Measurements from ENCODE around the gene EIF4G3.
"Not testable (repeated sequence)": the region's sequence is repeated elsewhere in the genome, so short reads cannot be mapped to it uniquely, and the experiment has no call there.

EIF4G3 gene

GRCh38 chr1:21152423-21153100 is 24.1 kb downstream of the EIF4G3 start:
- Histone ChIP-seq H3K27ac (peak overlapping the region; percentile 63; the same call in 1 of the 2 replicates), H3K4me3 (no peak overlapping the region), H3K9ac (ENCODE audit: insufficient read length) (no peak overlapping the region), H3K36me3 (ENCODE audit: insufficient read depth, low read length) (peaks cover 21% of the 10 kb centered on the region), H3K9me3 (ENCODE audit: low read depth, low read length) (no peaks in the 10 kb centered on the region)
- no peak for DNase-seq (ENCODE audit: low read depth, low spot score)
- TF ChIP-seq EZH2 (IDR thresholded peaks at IDR 0.05) (no peak), FOXP2 (optimal IDR thresholded peaks at IDR 0.05; ENCODE audit: control extremely low read depth, extremely low read length, insufficient read depth) (no peak), POLR2AphosphoS5 (IDR thresholded peaks at IDR 0.05; ENCODE audit: borderline replicate concordance, low read depth, low read length) (no peak)

GRCh38 chr1:21149855-21150432 is 26.8 kb downstream of the EIF4G3 start:
- Histone ChIP-seq H3K9ac (ENCODE audit: insufficient read length) (no peak overlapping the region), H3K27ac (peak overlapping the region; percentile 66), H3K36me3 (ENCODE audit: insufficient read depth, low read length) (peaks cover 29% of the 10 kb centered on the region), H3K9me3 (ENCODE audit: low read depth, low read length) (no peaks in the 10 kb centered on the region), H3K4me3 (no peak overlapping the region)
- TF ChIP-seq EZH2 (IDR thresholded peaks at IDR 0.05) (no peak), POLR2AphosphoS5 (IDR thresholded peaks at IDR 0.05; ENCODE audit: borderline replicate concordance, low read depth, low read length) (no peak), FOXP2 (optimal IDR thresholded peaks at IDR 0.05; ENCODE audit: control extremely low read depth, extremely low read length, insufficient read depth) (no peak)
- no peak for DNase-seq (ENCODE audit: low read depth, low spot score)

- Histone ChIP-seq H3K27ac (peak overlapping the region; percentile 52), H3K4me3 (no peak overlapping the region), H3K9me3 (ENCODE audit: low read depth, low read length) (no peaks in the 10 kb centered on the region), H3K9ac (ENCODE audit: insufficient read length) (no peak overlapping the region), H3K36me3 (ENCODE audit: insufficient read depth, low read length) (peaks cover 29% of the 10 kb centered on the region)
- no peak for TF ChIP-seq POLR2AphosphoS5 (IDR thresholded peaks at IDR 0.05; ENCODE audit: borderline replicate concordance, low read depth, low read length)
- no peak for TF ChIP-seq EZH2 (IDR thresholded peaks at IDR 0.05)
- TF ChIP-seq FOXP2 (optimal IDR thresholded peaks at IDR 0.05; ENCODE audit: control extremely low read depth, extremely low read length, insufficient read depth), result no peak
- no peak for DNase-seq (ENCODE audit: low read depth, low spot score)
Observed at GRCh38 chr1:21149430-21149854, 27.3 kb downstream of the EIF4G3 start.

- DNase-seq (ENCODE audit: low read depth, low spot score), result no peak
- no peak overlapping the region for H3K4me3 ChIP-seq
- no peaks in the 10 kb centered on the region for H3K9me3 ChIP-seq (ENCODE audit: low read depth, low read length)
- TF ChIP-seq EZH2 (IDR thresholded peaks at IDR 0.05) (no peak), POLR2AphosphoS5 (IDR thresholded peaks at IDR 0.05; ENCODE audit: borderline replicate concordance, low read depth, low read length) (no peak), FOXP2 (optimal IDR thresholded peaks at IDR 0.05; ENCODE audit: control extremely low read depth, extremely low read length, insufficient read depth) (no peak)
- H3K27ac ChIP-seq, result no peak overlapping the region
- no peak overlapping the region for H3K9ac ChIP-seq (ENCODE audit: insufficient read length)
- H3K36me3 ChIP-seq (ENCODE audit: insufficient read depth, low read length), result peaks cover 27% of the 10 kb centered on the region
Observed at GRCh38 chr1:21143752-21144151, 32.9 kb downstream of the EIF4G3 start.

GRCh38 chr1:21143138-21143537 is 33.6 kb downstream of the EIF4G3 start:
- TF ChIP-seq POLR2AphosphoS5 (IDR thresholded peaks at IDR 0.05; ENCODE audit: borderline replicate concordance, low read depth, low read length), result no peak
- no peak for TF ChIP-seq FOXP2 (optimal IDR thresholded peaks at IDR 0.05; ENCODE audit: control extremely low read depth, extremely low read length, insufficient read depth)
- no peak for TF ChIP-seq EZH2 (IDR thresholded peaks at IDR 0.05)
- Histone ChIP-seq H3K27ac (no peak overlapping the region), H3K9me3 (ENCODE audit: low read depth, low read length) (no peaks in the 10 kb centered on the region), H3K36me3 (ENCODE audit: insufficient read depth, low read length) (peaks cover 22% of the 10 kb centered on the region), H3K4me3 (no peak overlapping the region), H3K9ac (ENCODE audit: insufficient read length) (no peak overlapping the region)
- DNase-seq (ENCODE audit: low read depth, low spot score), result no peak

- H3K36me3 ChIP-seq (ENCODE audit: insufficient read depth, low read length), result peaks cover 19% of the 10 kb centered on the region; the same call in 1 of the 2 replicates
- no peak overlapping the region for H3K27ac ChIP-seq
- no peak overlapping the region for H3K9ac ChIP-seq (ENCODE audit: insufficient read length)
- H3K9me3 ChIP-seq (ENCODE audit: low read depth, low read length), result no peaks in the 10 kb centered on the region
- DNase-seq (ENCODE audit: low read depth, low spot score), result no peak
- TF ChIP-seq POLR2AphosphoS5 (IDR thresholded peaks at IDR 0.05; ENCODE audit: borderline replicate concordance, low read depth, low read length), result no peak
- no peak overlapping the region for H3K4me3 ChIP-seq
Observed at GRCh38 chr1:21141030-21141429, 35.7 kb downstream of the EIF4G3 start.

GRCh38 chr1:21139601-21140000 is 37.1 kb downstream of the EIF4G3 start:
- Histone ChIP-seq H3K27ac (no peak overlapping the region), H3K36me3 (ENCODE audit: insufficient read depth, low read length) (peaks cover 26% of the 10 kb centered on the region), H3K4me3 (no peak overlapping the region), H3K9me3 (ENCODE audit: low read depth, low read length) (no peaks in the 10 kb centered on the region), H3K9ac (ENCODE audit: insufficient read length) (no peak overlapping the region)
- DNase-seq (ENCODE audit: low read depth, low spot score), result no peak
- TF ChIP-seq POLR2AphosphoS5 (IDR thresholded peaks at IDR 0.05; ENCODE audit: borderline replicate concordance, low read depth, low read length), result no peak
- no peak for TF ChIP-seq EZH2 (IDR thresholded peaks at IDR 0.05)
- TF ChIP-seq FOXP2 (optimal IDR thresholded peaks at IDR 0.05; ENCODE audit: control extremely low read depth, extremely low read length, insufficient read depth), result no peak

GRCh38 chr1:21136344-21136743 is 40.4 kb downstream of the EIF4G3 start:
- not testable (repeated sequence) for H3K9me3 ChIP-seq (ENCODE audit: low read depth, low read length); H3K9ac ChIP-seq (ENCODE audit: insufficient read length); H3K27ac ChIP-seq; DNase-seq (ENCODE audit: low read depth, low spot score); H3K4me3 ChIP-seq
- H3K36me3 ChIP-seq (ENCODE audit: insufficient read depth, low read length), result peaks cover 36% of the 10 kb centered on the region

- TF ChIP-seq FOXP2 (optimal IDR thresholded peaks at IDR 0.05; ENCODE audit: control extremely low read depth, extremely low read length, insufficient read depth) (no peak), EZH2 (IDR thresholded peaks at IDR 0.05) (no peak), POLR2AphosphoS5 (IDR thresholded peaks at IDR 0.05; ENCODE audit: borderline replicate concordance, low read depth, low read length) (no peak)
- no peak overlapping the region for H3K4me3 ChIP-seq
- DNase-seq (ENCODE audit: low read depth, low spot score), result no peak
- no peak overlapping the region for H3K27ac ChIP-seq
- H3K9ac ChIP-seq (ENCODE audit: insufficient read length), result no peak overlapping the region
- peaks cover 35% of the 10 kb centered on the region for H3K36me3 ChIP-seq (ENCODE audit: insufficient read depth, low read length)
- no peaks in the 10 kb centered on the region for H3K9me3 ChIP-seq (ENCODE audit: low read depth, low read length)
Observed at GRCh38 chr1:21131200-21131599, 45.5 kb downstream of the EIF4G3 start.

Measured in SK-N-MC (cell line).